GM18526 (cell line): Measurements from ENCODE around the gene HDAC9.

Experiments
- POLR2A ChIP-seq: IDR thresholded peaks from 3 replicates; pipeline ENCODE4 v1.6.1; 2011; ENCODE audit not compliant: insufficient read length; ENCODE audit errors: extremely low read depth

HDAC9 gene

GRCh38 chr7:18474944-18475343, 20.6 kb upstream of the HDAC9 start:
- TF ChIP-seq POLR2A: no peak

GRCh38 chr7:18475488-18475887, 20.1 kb upstream of the HDAC9 start:
- no peak for TF ChIP-seq POLR2A

GRCh38 chr7:18481776-18482175, 13.8 kb upstream of the HDAC9 start:
- TF ChIP-seq POLR2A: no peak

DNA sequence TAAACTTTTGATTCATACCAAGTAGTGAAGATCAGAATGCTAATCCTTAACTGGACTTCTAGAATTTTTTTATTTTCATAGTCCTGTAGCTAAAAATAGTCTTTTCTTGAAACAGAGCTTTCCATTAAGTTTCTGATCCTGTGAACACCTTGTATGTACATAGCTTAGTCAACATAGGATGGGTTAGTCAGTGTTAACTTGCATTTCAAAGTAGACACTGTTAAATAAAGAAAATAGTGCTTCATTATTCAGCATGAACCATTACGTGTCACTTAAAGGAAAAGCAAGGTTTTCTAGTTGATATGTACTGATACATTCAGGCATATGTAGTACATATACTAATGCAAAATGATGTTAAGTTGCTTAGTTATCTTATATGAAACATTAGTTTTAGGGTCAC, 7.5 kb upstream of the HDAC9 start:
- TF ChIP-seq POLR2A: no peak

DNA sequence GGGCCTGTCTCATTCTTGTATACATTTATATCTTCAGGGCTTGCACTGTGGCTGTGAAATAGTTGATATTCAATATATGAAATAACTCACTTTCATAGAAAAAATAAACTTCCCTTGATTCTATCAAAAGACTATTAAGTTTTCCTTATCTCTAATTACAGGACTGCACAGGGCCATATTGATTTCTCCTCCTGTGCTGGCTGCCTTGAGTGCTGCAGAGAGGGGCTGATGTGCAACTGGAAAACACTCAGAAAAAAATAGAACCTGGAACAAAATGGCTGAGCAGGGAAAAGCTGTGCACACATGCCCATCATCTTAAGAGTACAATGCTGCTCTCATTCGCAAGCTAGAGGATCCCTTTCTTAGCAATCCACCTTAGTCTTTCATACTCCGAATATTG, 5.9 kb upstream of the HDAC9 start:
- no peak for TF ChIP-seq POLR2A

GRCh38 chr7:18491871-18492270, 3.7 kb upstream of the HDAC9 start:
- TF ChIP-seq POLR2A: no peak

DNA sequence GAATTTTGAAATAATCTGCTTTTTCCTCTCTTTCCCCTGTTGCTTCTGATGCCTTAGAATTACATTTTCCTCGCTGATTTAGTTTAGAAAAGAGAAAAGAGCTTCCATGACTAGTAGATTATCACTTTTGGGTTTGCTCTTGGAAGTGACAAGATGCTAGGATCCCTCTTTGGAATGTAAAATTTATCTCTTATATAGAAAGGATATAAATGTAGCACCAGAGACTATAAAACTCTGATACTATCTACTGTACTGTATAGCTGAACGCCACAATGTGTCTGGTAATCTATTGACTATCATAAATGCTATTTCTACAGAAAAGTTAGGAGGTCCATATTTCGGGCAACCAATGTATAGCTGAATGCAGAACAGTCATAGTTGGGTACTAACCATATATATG, 1.1 kb upstream of the HDAC9 start:
- no peak for TF ChIP-seq POLR2A

- no peak for TF ChIP-seq POLR2A
Measured at GRCh38 chr7:18494821-18495408, 634 bp upstream of the HDAC9 start.

- TF ChIP-seq POLR2A: no peak
Measured at GRCh38 chr7:18496341-18496700, 772 bp downstream of the HDAC9 start.

- TF ChIP-seq POLR2A: no peak
Measured at GRCh38 chr7:18497082-18497481, 1.5 kb downstream of the HDAC9 start.

GRCh38 chr7:18497800-18498199, 2.3 kb downstream of the HDAC9 start:
- no peak for TF ChIP-seq POLR2A

- TF ChIP-seq POLR2A: no peak
Measured at GRCh38 chr7:18498341-18498740, 2.8 kb downstream of the HDAC9 start.

- no peak for TF ChIP-seq POLR2A
Measured at GRCh38 chr7:18499407-18500177, 4.0 kb downstream of the HDAC9 start.

GRCh38 chr7:18503126-18503866, 7.7 kb downstream of the HDAC9 start:
- no peak for TF ChIP-seq POLR2A

DNA sequence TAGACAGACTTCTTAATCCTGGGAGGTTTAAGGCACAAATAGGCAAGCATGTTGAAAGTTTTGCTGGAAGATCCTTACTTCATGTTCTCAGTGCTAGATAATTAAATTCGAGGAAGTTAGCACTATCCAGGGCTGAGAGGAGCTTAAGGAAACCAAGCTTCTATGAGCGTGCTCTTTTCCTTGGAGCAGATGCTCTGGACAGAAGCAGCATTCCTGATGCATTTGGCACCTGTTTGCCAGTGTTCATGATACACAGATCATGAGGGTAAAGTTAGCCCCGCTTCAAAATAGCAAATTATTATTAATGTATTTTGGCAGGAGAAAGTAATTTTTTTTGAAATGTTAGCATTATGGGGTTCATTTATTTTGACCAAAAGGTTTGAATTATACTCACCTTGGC, 9.4 kb downstream of the HDAC9 start:
- no peak for TF ChIP-seq POLR2A

DNA sequence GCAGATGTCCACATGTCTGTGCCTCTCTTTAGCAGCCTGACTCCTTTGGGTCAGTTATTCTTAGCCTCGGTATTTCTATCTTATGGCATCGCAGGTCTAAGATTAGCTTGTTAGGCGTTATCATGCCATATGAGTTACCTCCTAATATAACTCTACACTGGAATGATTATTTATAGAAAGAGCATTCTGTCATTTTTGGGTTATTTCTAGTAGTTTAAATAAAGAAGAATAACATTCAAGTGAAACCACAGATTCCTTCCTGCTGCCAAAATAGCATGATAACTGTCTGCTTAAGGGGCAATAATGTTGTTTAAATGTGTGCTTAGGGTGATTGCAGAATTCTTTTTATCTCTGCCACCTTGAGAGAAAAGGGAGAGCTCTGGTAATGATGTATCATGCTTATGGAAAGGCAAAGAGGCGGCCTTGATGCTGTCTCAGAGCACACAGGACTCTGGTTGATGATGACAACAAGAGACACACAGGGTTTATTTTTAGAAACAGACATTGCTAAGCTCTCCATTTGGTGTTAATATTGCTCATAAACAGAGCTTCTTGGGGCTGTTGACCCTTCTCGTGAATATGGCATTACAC, 10.4 kb downstream of the HDAC9 start:
- TF ChIP-seq POLR2A: no peak
